Stimulated activated CD4-positive, alpha-beta T cell treated with anti-CD3 and anti-CD28 coated beads, Interleukin-12 subunit alpha, Interleukin-12 subunit beta, amount 100 ng/mL, for 48 hours (primary cell): ENCODE results near the gene PLK4.

Experiments
- DNase-seq, 3 donors: peaks; one replicate each; pipeline ENCODE4 v3.0.0-alpha.2; 2020; ENCODE audit warnings: low read depth in 2 of 3, low spot score in 1 of 3

The PLK4 gene

GRCh38 chr4:127880763-127881562 is at the start of gene PLK4:
Gene PLK4 (plus strand): TSS chr4:127880893. CDS start chr4:127881135, 242 bp downstream.
- DNase-seq, result peak; percentile 89 to 96 (median 91)

GRCh38 chr4:127832585-127832984 is 48.1 kb upstream of the PLK4 start:
- DNase-seq, result no peak

- no peak for DNase-seq
Measured at GRCh38 chr4:127843704-127844600, 36.7 kb upstream of the PLK4 start.

GRCh38 chr4:127844601-127845116 is 36.0 kb upstream of the PLK4 start:
- no peak for DNase-seq

GRCh38 chr4:127846061-127846460 is 34.6 kb upstream of the PLK4 start:
- no peak for DNase-seq

- DNase-seq, result no peak
Measured at GRCh38 chr4:127846765-127847164, 33.9 kb upstream of the PLK4 start.

GRCh38 chr4:127849505-127850234 is 31.0 kb upstream of the PLK4 start:
- DNase-seq, result no peak

GRCh38 chr4:127852661-127853060 is 28.0 kb upstream of the PLK4 start:
- no peak for DNase-seq

GRCh38 chr4:127856196-127856812 is 24.4 kb upstream of the PLK4 start:
- DNase-seq, result no peak

GRCh38 chr4:127856813-127857447 is 23.8 kb upstream of the PLK4 start:
- no peak for DNase-seq

GRCh38 chr4:127857641-127858040 is 23.1 kb upstream of the PLK4 start:
- DNase-seq, result no peak

- no peak for DNase-seq
Measured at GRCh38 chr4:127868196-127868595, 12.5 kb upstream of the PLK4 start.

- DNase-seq, result no peak
Measured at GRCh38 chr4:127870281-127870680, 10.4 kb upstream of the PLK4 start.

- DNase-seq, result no peak
Measured at GRCh38 chr4:127870688-127871087, 10.0 kb upstream of the PLK4 start.

- no peak for DNase-seq
Measured at GRCh38 chr4:127875791-127876190, 4.9 kb upstream of the PLK4 start.

GRCh38 chr4:127881563-127881864 is 821 bp downstream of the PLK4 start:
- DNase-seq, result no peak

GRCh38 chr4:127888559-127888958 is 7.9 kb downstream of the PLK4 start:
- DNase-seq, result no peak

- DNase-seq, result no peak
Measured at GRCh38 chr4:127889903-127890302, 9.2 kb downstream of the PLK4 start.

GRCh38 chr4:127896069-127896468 is 15.4 kb downstream of the PLK4 start:
- DNase-seq, result no peak

- DNase-seq, result no peak
Measured at GRCh38 chr4:127896528-127896927, 15.8 kb downstream of the PLK4 start.
